K562 treated with DMSO at 1 percent for 4 hours (cell line): Measurements from ENCODE around the gene TFAP2B. TPM values are rescaled to one million over a fixed set of nuclear protein-coding genes. Genes with fewer than 3 reads are reported as not detected.

Source experiments
- total RNA-seq: library from RNA; unstranded; fragments of 300-600 nt; gene quantifications from 2 replicates; pipeline ENCODE4 v1.2.3, GENCODE V29; 2022; ENCODE audit not compliant: insufficient read depth

Gene TFAP2B
- total RNA-seq = not detected in 2 replicates

GRCh38 chr6:50818673-50819072 is at the start of gene TFAP2B:
Gene TFAP2B (plus strand): TSS chr6:50818871. CDS start chr6:50818892, 21 bp downstream.

Other genes starting within 250 kb of the TFAP2B start
- not detected in 2 replicates for gene TFAP2D, start 105.3 kb upstream of the TFAP2B start, total RNA-seq